Measurements from ENCODE around the gene DDIT4. TPM values are rescaled to one million over a fixed set of nuclear protein-coding genes. Genes with fewer than 3 reads are reported as not detected.
A peak's percentile ranks its signal among the peaks of the same experiment; 100 is the strongest.

DDIT4 gene
- total and polyA plus RNA-seq, 9 of the 15 experiments (the other 6 are each of a cell fraction or from before 2014, with no cell fraction given), result 8.2 to 675 (median 159) TPM

- 0 out of 2 replicates have a peak, but pooled peaks have one; percentile 21 for TF ChIP-seq SMARCE1 (IDR thresholded peaks at IDR 0.05)
- no peak for TF ChIP-seq SAFB2 (IDR thresholded peaks at IDR 0.05; ENCODE audit: borderline replicate concordance, low read depth, low read length, severe bottlenecking)
- no peak for TF ChIP-seq ZNF764 (CRISPR knock-in tag; IDR thresholded peaks at IDR 0.05; ENCODE audit: low read depth)
- TF ChIP-seq, protein P1, sequence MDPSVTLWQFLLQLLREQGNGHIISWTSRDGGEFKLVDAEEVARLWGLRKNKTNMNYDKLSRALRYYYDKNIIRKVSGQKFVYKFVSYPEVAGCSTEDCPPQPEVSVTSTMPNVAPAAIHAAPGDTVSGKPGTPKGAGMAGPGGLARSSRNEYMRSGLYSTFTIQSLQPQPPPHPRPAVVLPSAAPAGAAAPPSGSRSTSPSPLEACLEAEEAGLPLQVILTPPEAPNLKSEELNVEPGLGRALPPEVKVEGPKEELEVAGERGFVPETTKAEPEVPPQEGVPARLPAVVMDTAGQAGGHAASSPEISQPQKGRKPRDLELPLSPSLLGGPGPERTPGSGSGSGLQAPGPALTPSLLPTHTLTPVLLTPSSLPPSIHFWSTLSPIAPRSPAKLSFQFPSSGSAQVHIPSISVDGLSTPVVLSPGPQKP (CRISPR knock-in tag; IDR thresholded peaks at IDR 0.05), result no peak
- no peak for TF ChIP-seq ZFP1 (CRISPR knock-in tag; IDR thresholded peaks at IDR 0.05)
- 0 out of 2 replicates have a peak, but pooled peaks have one; percentile 6 for TF ChIP-seq ZNF384 (IDR thresholded peaks at IDR 0.05; ENCODE audit: low read depth, low read length)
- TF ChIP-seq HDAC1 (IDR thresholded peaks at IDR 0.05), result peak in 1 of 2 experiments; percentile 61; a peak in 2 of 4 replicates
- no peak for TF ChIP-seq ERF (CRISPR knock-in tag; IDR thresholded peaks at IDR 0.05)
- no peak for TF ChIP-seq TGIF2 (CRISPR knock-in tag; IDR thresholded peaks at IDR 0.05)
- no peak for TF ChIP-seq CREBBP (IDR thresholded peaks at IDR 0.05; ENCODE audit: low read depth, low read length)
- TF ChIP-seq ZNF589 (CRISPR knock-in tag; IDR thresholded peaks at IDR 0.05; ENCODE audit: low read depth), result no peak
- peak; percentile 66; the same call in 1 of the 2 replicates for TF ChIP-seq FOXP1 (CRISPR knock-in tag; IDR thresholded peaks at IDR 0.05)
- no peak for TF ChIP-seq DNMT1 (IDR thresholded peaks at IDR 0.05)
- TF ChIP-seq HBP1 (CRISPR knock-in tag; IDR thresholded peaks at IDR 0.05), result peak; percentile 59; the same call in 1 of the 2 replicates
- no peak for TF ChIP-seq ATF2 (CRISPR knock-in tag; IDR thresholded peaks at IDR 0.05)
- no peak for TF ChIP-seq ZSCAN29 (IDR thresholded peaks at IDR 0.05)
- no peak for TF ChIP-seq NFATC3 (IDR thresholded peaks at IDR 0.05)
- peak; percentile 52 for TF ChIP-seq RBBP5 (IDR thresholded peaks at IDR 0.05; ENCODE audit: borderline replicate concordance, insufficient read depth, low read length, poor library complexity, severe bottlenecking)
- TF ChIP-seq, protein P2, sequence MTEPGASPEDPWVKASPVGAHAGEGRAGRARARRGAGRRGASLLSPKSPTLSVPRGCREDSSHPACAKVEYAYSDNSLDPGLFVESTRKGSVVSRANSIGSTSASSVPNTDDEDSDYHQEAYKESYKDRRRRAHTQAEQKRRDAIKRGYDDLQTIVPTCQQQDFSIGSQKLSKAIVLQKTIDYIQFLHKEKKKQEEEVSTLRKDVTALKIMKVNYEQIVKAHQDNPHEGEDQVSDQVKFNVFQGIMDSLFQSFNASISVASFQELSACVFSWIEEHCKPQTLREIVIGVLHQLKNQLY (CRISPR knock-in tag; conservative IDR thresholded peaks at IDR 0.05), result no peak
- peak in 1 of 2 experiments; percentile 21; a peak in 1 of 4 replicates for TF ChIP-seq NRF1 (conservative IDR thresholded peaks at IDR 0.05 in 1 of 2, IDR thresholded peaks at IDR 0.05 in 1 of 2)
- TF ChIP-seq HIVEP1 (CRISPR knock-in tag; IDR thresholded peaks at IDR 0.05), result 0 out of 2 replicates have a peak, but pooled peaks have one; percentile 3
- no peak for TF ChIP-seq ZNF512 (tag; IDR thresholded peaks at IDR 0.05)
Measured at GRCh38 chr10:72254813-72255568, 18.7 kb upstream of the DDIT4 start (continued).
